PC-3 (cell line): Measurements from ENCODE around the gene BIK. TPM values are rescaled to one million over a fixed set of nuclear protein-coding genes. Genes with fewer than 3 reads are reported as not detected.

Experiments used
- ATAC-seq: fragments of 200-7000 bp; cut with Tn5 transposase; 2 replicates; pipeline ENCODE4 v1.9.1; 2020; ENCODE audit warnings: mild to moderate bottlenecking, moderate library complexity
- BruUV-seq: library from RNA; stranded (reverse); fragments of 400-500 nt; replicated peaks from 2 replicates; lab custom pipeline; 2021; lab: Mats Ljungman, UMichigan
- CTCF ChIA-PET: fragments of 300-600 bp; sonication (Branson Sonifier 250); formaldehyde crosslinking; loops from one replicate; lab custom pipeline; 2022; ENCODE audit warnings: antibody characterized with exemption; lab: Charles Lee
- POLR2A ChIA-PET: fragments of 300-600 bp; sonication (Branson Sonifier 250); formaldehyde crosslinking; loops from one replicate; lab custom pipeline; 2022; ENCODE audit warnings: antibody characterized with exemption; ENCODE audit not compliant: unreplicated experiment; lab: Charles Lee
- DNase-seq: peaks from one replicate; pipeline ENCODE4 v3.0.0-alpha.2; 2015
- H2AFZ ChIP-seq: fragments of 300-600 bp; sonication (generic); 2 replicates; pipeline ENCODE4 v1.6.0; 2016; ENCODE audit warnings: antibody characterized with exemption, low read length
- H3F3A ChIP-seq: fragments of 300-600 bp; sonication (generic); one replicate; pipeline ENCODE4 v1.6.0; 2017; ENCODE audit warnings: antibody characterized with exemption, low read length, control low read depth, mild to moderate bottlenecking; ENCODE audit not compliant: unreplicated experiment
- H3K27ac ChIP-seq: fragments of 300-600 bp; sonication (generic); 2 replicates; pipeline ENCODE4 v1.5.1; 2016; ENCODE audit warnings: mild to moderate bottlenecking, low read length
- H3K27me3 ChIP-seq: fragments of 300-600 bp; sonication (generic); 2 replicates; pipeline ENCODE4 v1.6.1; 2016; ENCODE audit warnings: low read length, mixed read lengths
- H3K36me3 ChIP-seq: fragments of 300-600 bp; sonication (generic); 2 replicates; pipeline ENCODE4 v1.6.1; 2016; ENCODE audit warnings: low read depth, mixed run types, low read length, mixed read lengths
- H3K4me1 ChIP-seq: fragments of 300-600 bp; sonication (generic); 2 replicates; pipeline ENCODE4 v1.5.1; 2016; ENCODE audit warnings: low read length; ENCODE audit not compliant: insufficient read depth
- H3K4me2 ChIP-seq: fragments of 300-600 bp; sonication (generic); 2 replicates; pipeline ENCODE4 v1.6.0; 2016; ENCODE audit warnings: low read length
- H3K4me3 ChIP-seq: fragments of 300-600 bp; sonication (generic); 2 replicates; pipeline ENCODE4 v1.5.1; 2016; ENCODE audit warnings: mild to moderate bottlenecking, low read length, mixed read lengths
- H3K79me2 ChIP-seq: fragments of 300-600 bp; sonication (generic); 2 replicates; pipeline ENCODE4 v1.6.1; 2017; ENCODE audit warnings: low read length, mixed read lengths
- H3K9ac ChIP-seq: fragments of 300-600 bp; sonication (generic); 2 replicates; pipeline ENCODE4 v1.6.0; 2016; ENCODE audit warnings: mild to moderate bottlenecking, low read length
- H3K9me2 ChIP-seq: fragments of 300-600 bp; sonication (generic); replicated peaks from 2 replicates; pipeline ENCODE4 v1.6.1; 2016; ENCODE audit warnings: mixed run types, low read length, mixed read lengths
- H3K9me3 ChIP-seq: fragments of 300-600 bp; sonication (generic); 2 replicates; pipeline ENCODE4 v1.6.1; 2016; ENCODE audit warnings: low read length, mixed read lengths
- H4K20me1 ChIP-seq: fragments of 300-600 bp; sonication (generic); 2 replicates; pipeline ENCODE4 v1.6.1; 2016; ENCODE audit warnings: low read length, mixed read lengths
- CTCF ChIP-seq: fragments of 300-600 bp; sonication (generic); conservative IDR thresholded peaks from 2 replicates; pipeline ENCODE4 v1.5.1; 2017; ENCODE audit warnings: antibody characterized with exemption, low read depth, mild to moderate bottlenecking, low read length
- EZH2 ChIP-seq: fragments of 300-600 bp; sonication (generic); IDR thresholded peaks from one replicate; pipeline ENCODE4 v1.6.1; 2017; ENCODE audit warnings: antibody characterized with exemption, mild to moderate bottlenecking, low read length; ENCODE audit not compliant: unreplicated experiment
- EZH2phosphoT487 ChIP-seq: fragments of 300-600 bp; sonication (generic); IDR thresholded peaks from 2 replicates; pipeline ENCODE4 v1.6.1; 2018; ENCODE audit warnings: mild to moderate bottlenecking, antibody characterized with exemption, low read length, borderline replicate concordance
- intact Hi-C: fragments of 100-400 bp; cut with micrococcal nuclease; formaldehyde crosslinking; loops from 2 replicates; pipeline ENCODE4 v1.9.0; 2023
- total RNA-seq: library from RNA; depleted of rRNA; stranded (reverse); fragments of >200 nt; gene quantifications from 2 replicates; pipeline ENCODE4 v1.2.3, GENCODE V29; 2014

The BIK gene
- total RNA-seq, 1 experiment from 2014 or later = 24.6 TPM

DNA sequence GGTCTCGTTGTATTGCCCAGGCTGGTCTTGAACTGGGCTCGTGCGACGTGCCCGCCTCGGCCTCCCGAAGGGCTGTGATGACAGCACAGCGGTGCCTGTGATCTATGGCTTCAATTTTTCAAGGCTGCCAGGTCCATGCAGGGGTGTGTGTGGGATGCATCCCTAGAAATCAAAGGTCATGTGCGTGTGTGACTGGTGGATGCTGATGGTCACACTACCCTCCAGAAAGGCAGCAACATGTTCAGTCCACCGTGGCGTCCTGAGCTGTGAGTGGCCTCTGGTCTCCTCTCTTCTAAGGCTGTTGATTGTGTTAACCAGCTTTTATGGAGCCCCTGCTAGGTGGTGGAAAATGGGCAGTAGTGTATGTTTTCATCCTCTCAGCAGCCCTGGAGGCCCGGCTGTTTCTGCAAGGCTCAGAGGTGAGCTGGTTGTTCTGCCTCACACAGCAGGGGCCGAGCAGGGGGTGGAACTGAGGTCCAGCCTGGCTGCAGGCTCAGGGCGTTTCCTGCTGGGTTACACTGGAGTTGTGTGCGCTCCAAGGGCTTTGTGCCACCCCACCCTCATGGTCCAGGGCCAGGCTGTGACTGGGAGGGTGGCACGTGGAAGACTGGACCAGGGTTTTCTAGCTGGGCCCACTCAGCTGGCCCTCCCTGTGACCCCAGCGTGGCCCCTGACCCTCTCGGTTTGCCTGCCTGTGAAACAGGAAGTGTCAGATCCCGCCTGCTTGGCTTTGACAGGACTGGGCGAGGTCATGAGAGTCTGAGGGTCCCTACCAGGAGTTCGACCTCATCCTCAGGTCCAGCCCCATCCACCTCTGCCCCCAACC lies 7.7 kb downstream of the BIK start:
- intact Hi-C loops = no loop called here
- no peaks in the 10 kb centered on the region for H3K9me2 ChIP-seq
- ATAC-seq (no peak), DNase-seq (no peak)
- TF ChIP-seq CTCF (no peak), EZH2phosphoT487 (no peak), EZH2 (no peak)
- peaks cover 11% of the 10 kb centered on the region; the same call in 1 of the 2 replicates for H3K79me2 ChIP-seq
- no peaks in the 10 kb centered on the region for H3K27me3 ChIP-seq
- H3K9me3 ChIP-seq = no peaks in the 10 kb centered on the region
- no peak overlapping the region for H3K4me2 ChIP-seq
- H3K4me3 ChIP-seq = no peak overlapping the region
- H3F3A ChIP-seq = no peaks in the 10 kb centered on the region
- peaks cover 18% of the 10 kb centered on the region; the same call in 1 of the 2 replicates for H3K4me1 ChIP-seq
- CTCF ChIA-PET = no interaction called here
- no peaks in the 10 kb centered on the region for H3K36me3 ChIP-seq
- no peak overlapping the region for H3K9ac ChIP-seq
- POLR2A ChIA-PET = no interaction called here
- no peak overlapping the region for H2AFZ ChIP-seq
- H3K27ac ChIP-seq = no peak overlapping the region
- H4K20me1 ChIP-seq = no peaks in the 10 kb centered on the region
- no TSS peak for BruUV-seq

DNA sequence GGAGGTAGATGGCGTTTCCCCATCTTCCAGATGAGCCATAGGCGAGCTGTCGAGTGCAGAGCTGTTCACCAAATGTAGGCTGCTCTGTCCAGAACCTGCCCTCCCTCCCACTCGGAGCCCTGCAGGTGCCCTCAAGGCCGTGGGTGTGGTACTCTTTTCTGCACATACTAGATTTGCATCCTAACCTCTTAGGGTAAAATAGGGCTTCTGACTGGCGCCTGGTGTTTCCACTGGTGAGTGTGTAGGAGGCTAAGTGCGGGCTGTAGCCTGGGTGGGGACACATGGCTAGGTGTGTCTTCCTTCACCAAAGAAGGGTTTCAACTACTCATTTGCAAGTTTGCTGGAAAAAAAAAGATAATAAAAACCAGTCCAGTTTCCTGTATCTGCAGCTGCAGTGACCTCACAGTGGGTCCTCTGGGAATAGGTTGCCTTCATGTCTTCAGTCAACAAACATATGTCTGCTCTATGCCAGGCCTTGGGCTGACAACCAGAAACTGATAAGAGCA lies 8.5 kb downstream of the BIK start:
- H2AFZ ChIP-seq = no peak overlapping the region
- H3K27ac ChIP-seq = no peak overlapping the region
- intact Hi-C loops = no loop called here
- TF ChIP-seq EZH2 (no peak), EZH2phosphoT487 (no peak), CTCF (no peak)
- ChIA-PET CTCF (no interaction called here), POLR2A (no interaction called here)
- no peak for ATAC-seq
- no peak overlapping the region for H3K4me2 ChIP-seq
- H3K36me3 ChIP-seq = no peaks in the 10 kb centered on the region
- H3K9me3 ChIP-seq = no peaks in the 10 kb centered on the region
- no peaks in the 10 kb centered on the region for H3F3A ChIP-seq
- H3K4me1 ChIP-seq = peaks cover 12% of the 10 kb centered on the region; the same call in 1 of the 2 replicates
- no peak overlapping the region for H3K4me3 ChIP-seq
- H3K9ac ChIP-seq = no peak overlapping the region
- H3K79me2 ChIP-seq = 0 out of 2 replicates have a peak, but pooled peaks cover 5% of the 10 kb centered on the region
- no peaks in the 10 kb centered on the region for H4K20me1 ChIP-seq
- no peaks in the 10 kb centered on the region for H3K9me2 ChIP-seq
- DNase-seq = no peak
- BruUV-seq = no TSS peak
- no peaks in the 10 kb centered on the region for H3K27me3 ChIP-seq
